H1 (cell line): ENCODE results near the gene ERC1. TPM values are rescaled to one million over a fixed set of nuclear protein-coding genes. Genes with fewer than 3 reads are reported as not detected.

ENCODE experiments used
- BACH1 ChIP-seq: IDR thresholded peaks from 2 replicates; pipeline ENCODE4 v1.6.1; 2012; ENCODE audit warnings: low read length, improper control_type of control experiment
- HDAC2 ChIP-seq, 2 experiments: fragments of 300-600 bp in 1 of 2; sonication (generic) in 1 of 2; IDR thresholded peaks; 2 replicates each; pipeline ENCODE4 v1.6.1; 2011 to 2012; ENCODE audit warnings: low read depth in 2 of 2, low read length in 2 of 2, mild to moderate bottlenecking in 2 of 2, moderate library complexity in 2 of 2, borderline replicate concordance in 1 of 2, inconsistent platforms in 1 of 2
- SAP30 ChIP-seq: fragments of 300-600 bp; sonication (generic); IDR thresholded peaks from 2 replicates; pipeline ENCODE4 v1.7.1; 2012; ENCODE audit warnings: low read length, moderate library complexity, mild to moderate bottlenecking, inconsistent platforms; ENCODE audit not compliant: insufficient read depth, insufficient replicate concordance
- SP1 ChIP-seq: IDR thresholded peaks from 2 replicates; pipeline ENCODE4 v1.6.1; 2011; ENCODE audit warnings: low read depth, low read length
- ZNF274 ChIP-seq: IDR thresholded peaks from 2 replicates; pipeline ENCODE4 v1.7.0; 2012; ENCODE audit warnings: low read length, borderline replicate concordance; ENCODE audit errors: extremely low read depth
- polyA plus RNA-seq, 7 experiments: library from polyadenylated mRNA; depleted of rRNA in 3 of 7; stranded (reverse) in 5 of 7; unstranded in 2 of 7; fragments of >200 nt in 5 of 7; fragments of 200-250 nt in 2 of 7; gene quantifications; 1 replicate in 5 of 7; 2 replicates in 1 of 7; 4 replicates in 1 of 7; pipeline versions ENCODE4 v1.2.1 to v1.2.3, GENCODE V29; 2011 to 2013; ENCODE audit warnings: missing spikeins in 2 of 7, mixed read lengths in 2 of 7
- total RNA-seq: library from RNA; stranded (reverse); fragmentation: NEBNext Ultra II Directional; extraction: Animal tissue kit (Norgen Biotek cat#: 25700); gene quantifications from 2 replicates; pipeline ENCODE4 v1.2.1, GENCODE V29; 2021
- TF ChIP-seq, protein P1 (sequence below): fragments of 300-600 bp; sonication (generic); IDR thresholded peaks from 2 replicates; pipeline ENCODE4 v1.7.1; 2012; ENCODE audit warnings: low read length, moderate library complexity, mild to moderate bottlenecking, inconsistent platforms; ENCODE audit not compliant: insufficient replicate concordance
- TF ChIP-seq, protein P2 (sequence below): IDR thresholded peaks from 2 replicates; pipeline ENCODE4 v1.6.1; 2012; ENCODE audit warnings: inconsistent platforms

ERC1 gene
- total and polyA plus RNA-seq, 2 of the 8 experiments (the other 6 are each of a cell fraction or from before 2014, with no cell fraction given), result 7.8 to 45.7 TPM

DNA sequence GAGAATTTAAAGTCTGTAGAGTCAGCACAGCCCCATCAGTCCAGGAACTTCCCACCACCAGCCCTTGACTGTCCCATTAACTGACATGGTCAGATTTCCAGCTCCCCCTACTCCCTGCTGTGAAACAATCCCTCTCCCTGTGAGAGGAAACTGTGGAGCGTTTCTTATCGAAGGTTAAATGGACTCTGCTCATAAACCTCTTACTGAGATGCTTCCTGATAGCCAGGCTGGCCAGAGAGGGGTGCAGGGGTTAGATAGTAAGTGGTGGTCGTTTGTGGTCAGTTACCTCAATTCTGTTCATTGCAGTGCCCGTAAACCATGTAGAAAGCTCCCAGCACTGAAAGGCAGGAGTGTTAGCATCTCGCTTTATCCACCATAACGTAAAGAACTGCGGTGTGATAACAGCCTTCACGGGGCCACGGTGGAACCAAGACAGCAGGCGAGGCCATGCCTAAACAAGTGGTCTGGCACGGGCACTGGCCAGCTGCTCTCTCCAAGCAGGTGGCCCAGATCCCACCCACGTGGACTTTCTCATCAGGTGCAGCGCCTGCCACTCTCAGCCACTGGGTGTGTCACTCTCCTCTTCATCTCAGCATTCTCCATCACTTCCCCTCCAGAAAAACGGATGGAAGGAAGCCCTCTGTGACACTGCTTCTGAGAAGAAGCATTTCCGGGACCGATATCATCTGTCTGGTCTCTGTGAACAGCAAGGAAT lies 501.1 kb downstream of the ERC1 start (continued):
- TF ChIP-seq, protein P1, sequence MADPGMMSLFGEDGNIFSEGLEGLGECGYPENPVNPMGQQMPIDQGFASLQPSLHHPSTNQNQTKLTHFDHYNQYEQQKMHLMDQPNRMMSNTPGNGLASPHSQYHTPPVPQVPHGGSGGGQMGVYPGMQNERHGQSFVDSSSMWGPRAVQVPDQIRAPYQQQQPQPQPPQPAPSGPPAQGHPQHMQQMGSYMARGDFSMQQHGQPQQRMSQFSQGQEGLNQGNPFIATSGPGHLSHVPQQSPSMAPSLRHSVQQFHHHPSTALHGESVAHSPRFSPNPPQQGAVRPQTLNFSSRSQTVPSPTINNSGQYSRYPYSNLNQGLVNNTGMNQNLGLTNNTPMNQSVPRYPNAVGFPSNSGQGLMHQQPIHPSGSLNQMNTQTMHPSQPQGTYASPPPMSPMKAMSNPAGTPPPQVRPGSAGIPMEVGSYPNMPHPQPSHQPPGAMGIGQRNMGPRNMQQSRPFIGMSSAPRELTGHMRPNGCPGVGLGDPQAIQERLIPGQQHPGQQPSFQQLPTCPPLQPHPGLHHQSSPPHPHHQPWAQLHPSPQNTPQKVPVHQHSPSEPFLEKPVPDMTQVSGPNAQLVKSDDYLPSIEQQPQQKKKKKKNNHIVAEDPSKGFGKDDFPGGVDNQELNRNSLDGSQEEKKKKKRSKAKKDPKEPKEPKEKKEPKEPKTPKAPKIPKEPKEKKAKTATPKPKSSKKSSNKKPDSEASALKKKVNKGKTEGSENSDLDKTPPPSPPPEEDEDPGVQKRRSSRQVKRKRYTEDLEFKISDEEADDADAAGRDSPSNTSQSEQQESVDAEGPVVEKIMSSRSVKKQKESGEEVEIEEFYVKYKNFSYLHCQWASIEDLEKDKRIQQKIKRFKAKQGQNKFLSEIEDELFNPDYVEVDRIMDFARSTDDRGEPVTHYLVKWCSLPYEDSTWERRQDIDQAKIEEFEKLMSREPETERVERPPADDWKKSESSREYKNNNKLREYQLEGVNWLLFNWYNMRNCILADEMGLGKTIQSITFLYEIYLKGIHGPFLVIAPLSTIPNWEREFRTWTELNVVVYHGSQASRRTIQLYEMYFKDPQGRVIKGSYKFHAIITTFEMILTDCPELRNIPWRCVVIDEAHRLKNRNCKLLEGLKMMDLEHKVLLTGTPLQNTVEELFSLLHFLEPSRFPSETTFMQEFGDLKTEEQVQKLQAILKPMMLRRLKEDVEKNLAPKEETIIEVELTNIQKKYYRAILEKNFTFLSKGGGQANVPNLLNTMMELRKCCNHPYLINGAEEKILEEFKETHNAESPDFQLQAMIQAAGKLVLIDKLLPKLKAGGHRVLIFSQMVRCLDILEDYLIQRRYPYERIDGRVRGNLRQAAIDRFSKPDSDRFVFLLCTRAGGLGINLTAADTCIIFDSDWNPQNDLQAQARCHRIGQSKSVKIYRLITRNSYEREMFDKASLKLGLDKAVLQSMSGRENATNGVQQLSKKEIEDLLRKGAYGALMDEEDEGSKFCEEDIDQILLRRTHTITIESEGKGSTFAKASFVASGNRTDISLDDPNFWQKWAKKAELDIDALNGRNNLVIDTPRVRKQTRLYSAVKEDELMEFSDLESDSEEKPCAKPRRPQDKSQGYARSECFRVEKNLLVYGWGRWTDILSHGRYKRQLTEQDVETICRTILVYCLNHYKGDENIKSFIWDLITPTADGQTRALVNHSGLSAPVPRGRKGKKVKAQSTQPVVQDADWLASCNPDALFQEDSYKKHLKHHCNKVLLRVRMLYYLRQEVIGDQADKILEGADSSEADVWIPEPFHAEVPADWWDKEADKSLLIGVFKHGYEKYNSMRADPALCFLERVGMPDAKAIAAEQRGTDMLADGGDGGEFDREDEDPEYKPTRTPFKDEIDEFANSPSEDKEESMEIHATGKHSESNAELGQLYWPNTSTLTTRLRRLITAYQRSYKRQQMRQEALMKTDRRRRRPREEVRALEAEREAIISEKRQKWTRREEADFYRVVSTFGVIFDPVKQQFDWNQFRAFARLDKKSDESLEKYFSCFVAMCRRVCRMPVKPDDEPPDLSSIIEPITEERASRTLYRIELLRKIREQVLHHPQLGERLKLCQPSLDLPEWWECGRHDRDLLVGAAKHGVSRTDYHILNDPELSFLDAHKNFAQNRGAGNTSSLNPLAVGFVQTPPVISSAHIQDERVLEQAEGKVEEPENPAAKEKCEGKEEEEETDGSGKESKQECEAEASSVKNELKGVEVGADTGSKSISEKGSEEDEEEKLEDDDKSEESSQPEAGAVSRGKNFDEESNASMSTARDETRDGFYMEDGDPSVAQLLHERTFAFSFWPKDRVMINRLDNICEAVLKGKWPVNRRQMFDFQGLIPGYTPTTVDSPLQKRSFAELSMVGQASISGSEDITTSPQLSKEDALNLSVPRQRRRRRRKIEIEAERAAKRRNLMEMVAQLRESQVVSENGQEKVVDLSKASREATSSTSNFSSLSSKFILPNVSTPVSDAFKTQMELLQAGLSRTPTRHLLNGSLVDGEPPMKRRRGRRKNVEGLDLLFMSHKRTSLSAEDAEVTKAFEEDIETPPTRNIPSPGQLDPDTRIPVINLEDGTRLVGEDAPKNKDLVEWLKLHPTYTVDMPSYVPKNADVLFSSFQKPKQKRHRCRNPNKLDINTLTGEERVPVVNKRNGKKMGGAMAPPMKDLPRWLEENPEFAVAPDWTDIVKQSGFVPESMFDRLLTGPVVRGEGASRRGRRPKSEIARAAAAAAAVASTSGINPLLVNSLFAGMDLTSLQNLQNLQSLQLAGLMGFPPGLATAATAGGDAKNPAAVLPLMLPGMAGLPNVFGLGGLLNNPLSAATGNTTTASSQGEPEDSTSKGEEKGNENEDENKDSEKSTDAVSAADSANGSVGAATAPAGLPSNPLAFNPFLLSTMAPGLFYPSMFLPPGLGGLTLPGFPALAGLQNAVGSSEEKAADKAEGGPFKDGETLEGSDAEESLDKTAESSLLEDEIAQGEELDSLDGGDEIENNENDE, result no peak
- no peak for TF ChIP-seq HDAC2 (IDR thresholded peaks at IDR 0.05; ENCODE audit: borderline replicate concordance in 1 of 2, low read depth in 2 of 2, low read length in 2 of 2)
- TF ChIP-seq ZNF274, result no peak
- TF ChIP-seq SAP30, result no peak
- TF ChIP-seq SP1, result no peak
- TF ChIP-seq, protein P2, sequence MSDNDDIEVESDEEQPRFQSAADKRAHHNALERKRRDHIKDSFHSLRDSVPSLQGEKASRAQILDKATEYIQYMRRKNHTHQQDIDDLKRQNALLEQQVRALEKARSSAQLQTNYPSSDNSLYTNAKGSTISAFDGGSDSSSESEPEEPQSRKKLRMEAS, result no peak
- no peak for TF ChIP-seq BACH1
